GM18951 (cell line): Measurements from ENCODE around the gene XYLT1.

Experiments
- POLR2A ChIP-seq: IDR thresholded peaks from 4 replicates; pipeline ENCODE4 v1.6.1; 2011; ENCODE audit warnings: mild to moderate bottlenecking; ENCODE audit not compliant: insufficient read length, insufficient read depth; ENCODE audit errors: extremely low read depth
- in situ Hi-C: fragments of 300-500 bp; cut with MboI; formaldehyde crosslinking; loops from one replicate; pipeline ENCODE4 v1.12.0; 2022; ENCODE audit warnings: low sequenced_read_pairs, mixed read lengths, inconsistent platforms; ENCODE audit not compliant: unreplicated experiment

XYLT1 gene

DNA sequence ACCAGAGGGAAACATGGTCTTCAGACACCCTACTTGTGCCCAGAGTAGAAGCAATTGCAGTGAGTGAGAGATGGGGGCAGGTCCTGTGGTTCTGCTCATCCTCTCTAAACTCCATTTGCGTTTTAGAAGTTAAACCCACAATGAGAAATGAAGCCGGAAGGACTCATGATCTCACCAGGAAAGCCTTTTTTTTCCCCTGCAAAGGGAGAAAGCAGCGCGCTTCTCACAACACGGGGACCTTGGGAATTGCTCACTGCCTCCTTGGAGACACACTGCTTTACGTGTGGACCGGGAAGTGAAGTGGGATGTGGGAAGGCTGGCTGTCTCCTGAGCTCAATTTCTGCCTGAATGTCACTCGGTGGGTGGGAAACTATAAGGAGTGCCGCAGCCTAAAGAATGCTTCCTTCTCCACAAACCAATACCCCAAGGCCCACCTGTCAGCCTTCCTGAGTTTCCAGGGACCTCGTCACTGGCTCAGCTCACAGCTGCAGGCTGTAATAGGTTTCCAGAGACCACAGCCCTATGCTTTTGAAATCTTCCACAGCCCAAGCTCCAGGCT is 365.4 kb downstream of the XYLT1 start:
- in situ Hi-C loops = no loop called here
- no peak for TF ChIP-seq POLR2A

DNA sequence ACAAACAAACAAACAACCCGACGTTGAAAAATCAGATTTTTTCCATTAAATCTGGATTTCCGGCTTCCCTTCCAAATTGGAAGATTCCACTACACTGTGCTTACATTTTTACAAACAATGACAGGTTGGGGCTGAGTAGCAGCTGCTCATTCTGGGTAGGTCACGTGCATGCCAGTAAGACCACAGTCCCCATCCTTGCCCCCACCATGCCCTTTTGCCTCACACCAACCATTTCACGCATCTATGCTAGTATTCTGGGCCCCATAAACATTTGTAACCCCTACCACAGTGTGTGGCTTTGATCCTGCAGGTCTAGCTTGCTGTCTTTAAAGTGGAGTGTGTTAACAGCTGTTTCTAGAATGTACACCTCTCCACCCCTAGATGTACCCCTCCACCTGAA is 366.1 kb downstream of the XYLT1 start:
- in situ Hi-C loops = no loop called here
- no peak for TF ChIP-seq POLR2A

DNA sequence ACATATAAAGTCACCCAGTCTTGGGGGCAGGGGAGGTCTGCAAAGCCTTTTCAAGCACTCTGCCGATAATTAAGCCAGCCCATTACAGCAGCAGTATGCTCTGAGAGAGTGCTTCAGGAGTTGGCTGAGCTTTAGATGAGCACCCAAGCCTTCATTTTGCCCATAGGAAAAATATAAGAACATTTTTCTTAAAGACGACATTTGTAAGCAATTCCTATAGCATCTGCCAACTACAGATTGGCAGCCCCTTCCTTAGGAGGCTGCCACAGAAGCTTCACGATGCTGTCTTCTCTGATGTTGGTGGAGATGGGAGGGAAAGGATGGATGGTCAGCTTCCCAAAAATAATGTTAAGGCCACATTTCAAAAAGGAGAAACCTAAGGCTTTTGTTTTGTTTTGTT is 367.5 kb downstream of the XYLT1 start:
- in situ Hi-C loops = no loop called here
- no peak for TF ChIP-seq POLR2A

DNA sequence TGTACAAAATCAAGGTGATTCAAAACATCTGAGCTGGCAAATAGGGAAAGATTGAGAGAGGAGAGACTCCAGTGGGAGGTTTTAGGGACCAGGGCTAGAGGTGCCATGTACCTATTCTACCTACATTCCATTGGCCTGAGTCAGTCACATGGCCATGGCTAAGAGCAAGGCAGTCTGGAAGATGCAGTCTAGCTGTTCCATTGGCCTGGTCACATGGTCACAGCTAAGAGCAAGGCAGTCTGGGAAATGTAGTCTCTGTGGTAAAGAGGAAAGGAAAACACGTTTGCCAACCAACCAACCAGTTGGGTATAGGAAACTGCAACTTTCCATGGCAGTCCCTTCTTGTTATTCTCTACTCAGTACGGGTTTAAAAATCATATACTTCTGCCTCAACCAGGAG is 369.1 kb downstream of the XYLT1 start:
- no peak for TF ChIP-seq POLR2A
- in situ Hi-C loops = no loop called here

DNA sequence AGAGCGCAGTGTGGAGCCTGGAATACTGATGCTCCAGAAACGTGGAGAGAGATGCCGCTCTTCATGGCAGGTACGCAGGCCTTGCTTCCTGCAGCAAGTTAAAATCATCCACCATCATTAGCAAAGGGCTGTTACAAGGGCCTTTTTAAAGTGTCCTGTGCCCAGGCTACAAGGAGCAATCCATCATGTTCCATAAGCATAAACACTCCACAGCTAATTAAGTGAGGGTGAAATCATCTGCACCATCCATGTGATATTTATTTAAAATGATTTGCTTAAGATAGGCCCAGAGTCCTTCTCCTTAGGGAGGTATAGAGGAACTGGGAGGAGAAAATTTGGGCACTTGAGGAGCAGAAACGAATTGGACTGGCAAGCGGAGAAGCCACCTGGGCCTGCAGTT is 372.1 kb downstream of the XYLT1 start:
- no peak for TF ChIP-seq POLR2A

DNA sequence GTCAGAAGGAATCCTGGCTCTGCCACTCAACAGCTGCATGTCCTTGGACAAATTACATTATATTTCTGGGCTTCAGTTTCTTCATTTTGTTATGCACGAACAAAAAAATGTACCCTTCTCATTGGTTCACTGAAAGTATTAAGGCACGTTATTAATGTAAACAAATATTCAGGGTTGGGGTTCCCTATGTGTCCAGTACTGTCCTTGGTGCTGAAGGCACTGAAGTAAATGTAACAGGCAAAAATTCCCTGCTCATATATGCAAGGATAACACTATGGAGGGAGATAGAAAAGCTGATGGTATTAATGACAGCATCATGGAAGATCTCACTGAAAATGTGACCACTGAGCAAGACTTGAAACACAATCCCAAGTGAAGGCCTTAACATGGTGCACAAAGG is 386.6 kb downstream of the XYLT1 start:
- TF ChIP-seq POLR2A = no peak
- in situ Hi-C loops = no loop called here

More for the DNA sequence above, 372.1 kb downstream of the XYLT1 start:
- in situ Hi-C loops = no loop called here

DNA sequence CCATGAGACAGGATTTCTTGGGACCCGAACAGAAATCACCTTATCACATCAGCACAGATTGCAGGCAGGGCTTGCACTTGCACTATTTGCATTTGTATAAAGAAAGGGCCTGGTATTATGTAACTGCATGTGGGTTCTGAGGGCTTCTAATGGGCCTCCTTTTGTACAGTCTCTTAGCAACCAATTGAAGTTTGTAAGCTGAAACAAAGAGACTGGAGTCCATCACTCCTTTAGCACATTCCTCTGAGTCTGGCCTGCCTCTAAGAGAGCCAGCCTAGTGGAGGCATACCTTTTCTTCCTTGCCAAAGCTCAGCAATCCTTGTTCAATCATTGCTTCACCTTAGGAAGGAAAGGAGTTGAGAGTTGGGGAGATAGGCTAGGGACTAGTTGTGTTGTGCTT is 387.1 kb downstream of the XYLT1 start:
- no peak for TF ChIP-seq POLR2A
- in situ Hi-C loops = no loop called here

DNA sequence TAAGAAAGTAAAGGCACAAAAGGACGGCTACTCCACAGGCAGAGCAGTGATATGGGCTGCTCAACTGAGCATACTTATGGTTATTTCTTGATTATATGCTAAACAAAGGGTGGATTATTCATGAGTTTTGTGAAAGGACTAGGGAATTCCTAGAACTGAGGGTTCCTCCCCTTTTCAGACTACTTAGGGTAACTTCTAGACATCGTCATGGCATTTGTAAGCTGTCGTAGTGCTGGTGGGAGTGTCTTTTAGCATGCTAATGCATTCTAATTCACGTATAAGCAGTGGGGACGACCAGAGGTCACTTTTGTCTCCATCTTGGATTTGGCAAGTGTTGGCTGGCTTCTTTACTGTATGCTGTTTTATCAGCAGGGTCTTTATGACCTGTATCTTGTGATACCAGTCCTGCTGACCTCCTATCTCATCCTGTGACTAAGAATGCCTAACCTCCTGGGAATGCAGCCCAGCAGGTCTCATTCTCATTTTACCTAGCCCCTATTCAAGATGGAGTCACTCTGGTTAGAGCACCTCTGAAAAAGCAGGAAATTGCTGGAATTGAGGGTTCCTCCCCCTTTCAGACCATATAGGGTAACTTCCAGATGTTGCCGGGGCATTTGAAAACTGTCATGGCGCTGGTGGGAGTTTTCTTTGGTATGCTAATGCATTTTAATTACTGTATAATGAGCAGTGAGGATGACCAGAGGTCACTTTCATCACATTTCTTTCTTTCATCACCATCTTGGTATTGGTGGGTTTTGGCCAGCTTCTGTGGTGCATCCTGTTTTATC is 388.5 kb downstream of the XYLT1 start:
- no peak for TF ChIP-seq POLR2A
- in situ Hi-C loops = no loop called here

DNA sequence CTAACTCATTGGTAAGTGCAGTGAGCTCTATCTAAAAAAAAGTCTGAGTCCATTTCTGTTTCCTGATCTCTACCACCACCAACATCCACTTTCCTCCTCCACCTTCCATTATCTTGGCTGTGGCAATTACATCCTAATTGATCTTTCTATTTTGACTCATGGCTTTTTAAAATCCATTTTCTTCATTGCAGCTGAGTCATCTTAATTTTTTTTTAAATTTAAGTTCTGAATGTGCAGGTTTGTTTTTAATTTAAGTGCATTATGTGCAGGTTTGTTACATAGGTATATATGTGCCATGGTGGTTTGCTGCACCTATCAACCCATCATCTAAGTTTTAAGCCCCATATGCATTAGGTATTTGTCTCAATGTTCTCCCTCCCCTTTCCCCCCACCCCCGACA is 390.7 kb downstream of the XYLT1 start:
- no peak for TF ChIP-seq POLR2A
- in situ Hi-C loops = no loop called here

DNA sequence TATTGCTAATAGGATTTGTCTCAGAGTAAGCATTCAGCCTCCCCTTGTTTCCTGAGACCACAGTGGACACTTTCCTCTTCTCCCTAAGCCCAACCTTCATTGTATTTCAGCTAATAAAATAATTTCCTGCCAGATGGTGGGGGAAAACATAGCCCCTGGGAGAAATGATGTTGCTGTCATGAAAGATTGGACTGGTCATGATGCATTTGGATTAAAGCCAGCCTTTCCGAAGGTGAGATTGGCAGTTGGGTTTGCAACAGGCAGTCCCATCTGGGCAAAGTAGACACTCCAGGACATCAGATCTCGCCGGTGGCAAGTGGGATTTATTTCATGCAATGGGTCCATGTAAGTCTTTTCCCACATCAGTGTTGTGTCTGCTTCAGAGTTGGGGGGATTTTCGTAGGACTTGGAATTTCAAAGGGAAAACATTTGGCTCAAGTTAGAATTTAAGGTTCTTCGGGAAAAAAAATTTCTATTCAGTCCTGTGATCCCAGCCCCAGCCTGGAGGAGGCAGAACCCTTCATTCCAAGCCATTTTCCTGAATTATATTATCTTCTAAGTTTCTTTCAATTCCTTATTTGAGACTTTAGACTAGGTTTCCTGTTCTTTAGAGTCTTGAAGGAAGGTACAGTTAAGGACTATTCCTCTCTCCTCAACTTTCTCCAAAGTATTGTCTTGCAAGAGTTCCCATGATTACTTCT is 391.7 kb downstream of the XYLT1 start:
- TF ChIP-seq POLR2A = no peak
- in situ Hi-C loops = no loop called here

DNA sequence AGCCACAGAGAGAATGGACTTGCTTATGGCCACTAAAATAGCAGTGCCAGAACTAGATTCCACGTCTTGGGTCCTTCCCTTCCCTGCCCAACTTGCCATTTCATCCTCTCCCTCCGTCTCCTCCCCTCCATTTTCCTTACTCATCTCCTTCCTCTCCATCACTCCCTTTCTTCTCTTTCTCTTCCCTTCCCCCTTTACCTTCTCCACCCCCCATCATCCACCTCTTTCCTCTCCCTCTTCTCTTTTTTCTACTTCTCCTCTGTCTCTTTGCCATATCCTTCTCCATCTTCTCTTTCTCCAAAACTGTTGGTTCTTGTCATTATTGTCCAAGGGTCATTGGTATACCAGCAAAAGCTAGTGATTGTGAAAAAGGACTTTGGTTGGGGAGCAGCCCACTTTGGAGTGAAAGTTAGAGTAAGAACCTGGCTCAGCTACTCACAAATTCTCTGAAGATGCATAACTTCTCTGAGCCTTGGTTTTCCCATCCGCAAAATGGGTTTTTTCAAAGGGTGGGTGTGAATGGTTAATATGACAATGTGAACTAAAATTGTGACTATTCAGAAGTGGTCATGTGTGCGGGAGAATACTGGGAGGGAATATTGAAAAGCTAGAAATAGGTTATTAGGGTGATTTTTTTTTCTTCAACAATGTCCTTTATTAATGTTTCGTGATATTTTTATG is 393.8 kb downstream of the XYLT1 start:
- no peak for TF ChIP-seq POLR2A
- in situ Hi-C loops = no loop called here

DNA sequence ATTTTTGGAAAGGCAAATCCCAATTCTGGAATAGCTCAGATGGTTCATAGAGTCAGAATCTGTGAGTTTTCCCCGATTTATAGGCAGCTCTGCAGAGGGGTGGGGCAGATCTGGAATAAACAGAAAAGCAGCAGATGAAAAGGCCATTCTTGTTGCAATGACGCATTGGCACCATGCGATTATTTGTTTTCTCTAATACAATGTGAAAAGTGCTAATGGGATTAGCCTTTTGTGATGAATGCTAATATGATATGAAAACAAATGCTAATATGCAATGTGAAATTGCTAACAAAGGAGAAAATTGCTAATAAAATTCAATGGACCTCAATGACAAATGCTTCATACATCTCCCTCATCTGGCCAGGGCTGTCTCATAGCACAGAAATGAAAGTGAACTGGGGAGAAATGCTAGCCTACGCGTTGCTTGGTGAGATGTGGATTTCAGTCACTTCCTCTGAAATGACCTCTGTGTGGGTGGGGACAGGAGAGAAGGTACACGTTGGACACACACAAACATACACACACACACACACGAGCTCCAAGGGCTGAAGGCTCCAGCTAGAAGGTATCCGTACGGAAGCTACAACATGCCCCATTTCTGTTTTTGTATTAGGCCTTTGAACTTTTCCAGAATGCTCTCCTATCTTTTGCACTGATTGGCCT is 394.5 kb downstream of the XYLT1 start:
- in situ Hi-C loops = no loop called here
- TF ChIP-seq POLR2A = no peak

DNA sequence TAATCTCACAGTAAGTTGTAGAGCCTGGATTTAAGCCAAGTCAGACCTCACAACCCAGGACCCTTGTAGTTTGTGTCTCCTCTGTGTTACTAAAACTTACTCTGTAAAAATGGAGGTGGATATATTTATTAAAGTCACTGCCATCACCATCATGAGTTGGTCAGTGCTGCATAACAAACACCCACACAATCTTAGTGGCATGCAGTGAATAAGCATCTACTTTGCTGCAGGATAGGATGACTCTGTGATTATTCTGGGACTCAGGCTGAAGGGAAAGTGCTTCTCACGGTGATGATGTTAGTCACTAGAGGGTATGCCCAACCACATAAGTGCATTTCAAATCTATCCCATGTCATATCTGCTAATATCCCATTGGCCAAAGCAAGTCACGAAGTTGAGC is 398.7 kb downstream of the XYLT1 start:
- in situ Hi-C loops = no loop called here
- TF ChIP-seq POLR2A = no peak

DNA sequence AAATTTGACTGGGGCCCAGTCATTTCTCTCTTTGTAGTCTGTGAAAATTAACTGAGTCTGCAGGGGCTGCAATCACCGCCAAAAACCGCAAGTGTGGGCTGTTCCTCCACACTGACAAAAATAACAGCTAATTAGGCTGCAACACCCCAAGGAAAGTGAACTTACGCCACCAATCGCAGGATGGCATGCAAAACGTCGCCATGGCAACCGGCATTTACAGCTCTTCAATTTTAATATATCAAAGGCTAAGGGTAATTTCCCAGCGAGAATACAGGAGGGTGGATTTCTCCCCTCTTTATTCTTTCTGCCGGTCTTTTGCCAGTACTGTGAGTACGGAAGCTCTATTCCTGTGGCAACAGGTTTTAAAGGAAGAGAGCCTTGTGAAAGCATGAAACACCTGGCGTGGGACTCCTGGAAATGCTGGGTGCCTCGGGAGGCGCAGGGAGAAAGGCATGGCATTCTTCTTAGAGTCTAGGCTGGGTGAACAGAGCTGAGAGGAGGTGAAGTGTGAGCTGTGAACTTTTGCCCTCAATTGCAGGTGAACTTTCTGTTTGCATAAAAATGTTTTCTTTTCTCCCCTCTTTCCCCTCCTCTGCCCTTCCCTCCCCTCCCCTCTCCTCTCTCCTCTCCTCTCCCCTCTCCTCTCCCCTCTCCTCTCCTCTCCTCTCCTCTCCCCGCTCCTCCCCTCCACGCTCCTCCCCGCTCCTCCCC is 399.7 kb downstream of the XYLT1 start:
- in situ Hi-C loops = no loop called here
- no peak for TF ChIP-seq POLR2A
